C4-2B (cell line): ENCODE measurements around the gene UGP2.
A peak's percentile ranks its signal among the peaks of the same experiment; 100 is the strongest.
"Not testable (repeated sequence)": the region's sequence is repeated elsewhere in the genome, so short reads cannot be mapped to it uniquely, and the experiment has no call there.

ENCODE experiments used
- H3K27ac ChIP-seq: fragments of 450-650 bp; 2 replicates; pipeline ENCODE4 v1.5.1; 2017
- ZFX ChIP-seq: fragments of 450-650 bp; IDR thresholded peaks from 2 replicates; pipeline ENCODE4 v1.6.1; 2017
- TF ChIP-seq, protein P1 (sequence below): fragments of 450-650 bp; conservative IDR thresholded peaks from 2 replicates; pipeline ENCODE4 v1.5.1; 2017; ENCODE audit warnings: mild to moderate bottlenecking

Gene UGP2

DNA sequence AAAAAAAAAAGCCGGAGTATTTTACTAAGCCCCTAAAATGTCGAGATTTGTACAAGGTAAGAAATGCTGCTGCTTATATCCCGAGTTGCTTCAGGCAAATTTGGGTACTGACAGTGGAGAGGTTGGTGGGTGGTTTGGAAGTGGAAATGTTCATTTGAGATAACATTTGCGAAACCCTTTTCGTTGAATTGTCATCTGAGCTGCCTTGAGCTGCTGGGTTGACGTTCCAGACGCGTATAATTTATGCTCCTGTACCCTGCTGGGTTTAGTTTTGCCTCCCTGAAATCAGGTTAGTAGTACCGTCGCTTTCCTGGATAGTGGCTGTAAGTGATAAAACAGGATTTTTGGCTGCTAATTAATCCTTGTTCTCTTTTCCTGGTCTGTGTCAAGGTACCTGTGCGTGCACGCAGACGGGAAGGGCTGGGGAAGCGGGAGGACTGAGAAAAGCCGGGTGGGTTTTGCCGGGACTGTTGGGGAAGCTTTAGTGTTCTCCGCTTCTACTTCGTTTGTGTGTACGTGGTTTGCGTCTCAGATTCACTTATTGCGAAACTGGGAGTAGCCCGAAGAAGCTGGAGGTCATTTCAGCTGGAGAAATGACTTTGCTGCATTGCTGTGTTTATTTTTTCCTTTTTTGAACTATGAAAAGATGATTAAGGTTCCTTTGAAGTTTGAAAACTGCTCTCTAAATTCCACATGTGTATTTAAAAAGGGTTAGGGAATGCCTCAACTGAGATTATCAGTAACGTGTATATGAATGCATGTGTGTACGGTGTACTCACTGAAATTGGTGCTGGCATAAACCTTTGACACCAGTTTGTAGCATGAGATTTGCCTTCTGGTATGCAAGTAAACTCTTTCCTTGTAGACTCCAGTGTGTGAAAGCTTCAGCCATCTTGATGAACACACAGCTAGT lies 709 bp downstream of the UGP2 start:
- TF ChIP-seq, protein P1, sequence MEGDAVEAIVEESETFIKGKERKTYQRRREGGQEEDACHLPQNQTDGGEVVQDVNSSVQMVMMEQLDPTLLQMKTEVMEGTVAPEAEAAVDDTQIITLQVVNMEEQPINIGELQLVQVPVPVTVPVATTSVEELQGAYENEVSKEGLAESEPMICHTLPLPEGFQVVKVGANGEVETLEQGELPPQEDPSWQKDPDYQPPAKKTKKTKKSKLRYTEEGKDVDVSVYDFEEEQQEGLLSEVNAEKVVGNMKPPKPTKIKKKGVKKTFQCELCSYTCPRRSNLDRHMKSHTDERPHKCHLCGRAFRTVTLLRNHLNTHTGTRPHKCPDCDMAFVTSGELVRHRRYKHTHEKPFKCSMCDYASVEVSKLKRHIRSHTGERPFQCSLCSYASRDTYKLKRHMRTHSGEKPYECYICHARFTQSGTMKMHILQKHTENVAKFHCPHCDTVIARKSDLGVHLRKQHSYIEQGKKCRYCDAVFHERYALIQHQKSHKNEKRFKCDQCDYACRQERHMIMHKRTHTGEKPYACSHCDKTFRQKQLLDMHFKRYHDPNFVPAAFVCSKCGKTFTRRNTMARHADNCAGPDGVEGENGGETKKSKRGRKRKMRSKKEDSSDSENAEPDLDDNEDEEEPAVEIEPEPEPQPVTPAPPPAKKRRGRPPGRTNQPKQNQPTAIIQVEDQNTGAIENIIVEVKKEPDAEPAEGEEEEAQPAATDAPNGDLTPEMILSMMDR: no peak
- TF ChIP-seq ZFX: no peak
- H3K27ac ChIP-seq: peak overlapping the region; percentile 52; the same call in 1 of the 2 replicates

DNA sequence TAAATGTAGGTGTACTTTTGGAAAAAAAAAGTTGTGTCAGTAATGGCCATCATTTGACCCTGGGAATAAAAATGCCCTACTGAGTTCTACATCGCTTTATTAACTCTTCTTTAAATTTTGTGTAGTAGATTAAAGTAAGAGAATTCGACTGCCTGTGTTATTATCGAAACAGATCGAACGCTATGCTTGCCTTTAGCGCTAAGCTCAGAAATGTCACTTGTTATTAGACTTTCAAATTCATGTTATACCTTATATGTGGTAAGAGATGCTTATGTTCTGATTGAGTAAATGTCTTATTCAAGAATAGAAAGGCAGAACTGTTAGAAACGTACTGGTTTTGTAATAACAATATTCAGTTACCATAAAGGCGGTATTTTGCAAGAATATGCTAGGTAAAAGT lies 1.4 kb downstream of the UGP2 start:
- TF ChIP-seq ZFX: no peak
- TF ChIP-seq, protein P1: no peak

DNA sequence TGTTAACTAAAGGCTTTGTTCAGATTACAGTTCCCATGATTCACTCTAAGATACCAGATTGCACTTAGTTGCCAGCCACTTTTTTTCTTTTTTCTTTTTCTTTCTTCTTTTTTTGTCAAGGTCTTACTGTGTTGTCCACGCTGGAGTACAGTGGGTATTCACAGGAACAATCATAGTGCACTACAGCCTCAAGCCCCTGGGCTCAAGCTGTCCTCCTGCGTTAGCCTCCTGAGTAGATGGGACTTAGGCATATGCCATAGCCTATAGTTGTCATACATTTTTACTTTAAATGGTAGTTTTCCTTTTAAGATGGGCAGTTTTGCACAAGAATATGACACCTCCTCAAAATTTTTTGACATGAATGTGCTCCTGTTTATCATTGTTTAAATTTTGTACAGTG lies 2.1 kb downstream of the UGP2 start:
- TF ChIP-seq, protein P1: no peak
- no peak for TF ChIP-seq ZFX
- H3K27ac ChIP-seq: no peak overlapping the region

More for the DNA sequence above, 1.4 kb downstream of the UGP2 start:
- H3K27ac ChIP-seq: no peak overlapping the region

DNA sequence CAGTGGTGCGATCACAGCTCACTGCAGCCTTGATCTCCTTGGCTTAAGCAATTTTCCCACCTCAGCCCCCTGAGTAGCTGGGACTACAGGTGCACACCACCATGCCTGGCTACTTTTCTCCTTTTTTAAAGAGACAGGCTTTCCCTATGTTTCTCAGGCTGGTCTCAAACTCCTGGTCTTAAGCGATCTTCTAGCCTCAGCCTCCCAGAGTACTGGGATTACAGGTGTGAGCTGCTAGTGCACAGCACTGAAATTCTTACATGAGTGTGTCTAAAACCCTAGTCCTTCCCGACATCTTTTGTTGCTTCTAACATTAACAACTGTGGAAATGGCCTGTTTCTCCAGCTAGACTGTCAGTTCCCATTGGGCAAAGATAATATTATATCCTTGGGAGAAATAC lies 2.9 kb downstream of the UGP2 start:
- H3K27ac ChIP-seq: no peak overlapping the region
- TF ChIP-seq, protein P1: no peak

DNA sequence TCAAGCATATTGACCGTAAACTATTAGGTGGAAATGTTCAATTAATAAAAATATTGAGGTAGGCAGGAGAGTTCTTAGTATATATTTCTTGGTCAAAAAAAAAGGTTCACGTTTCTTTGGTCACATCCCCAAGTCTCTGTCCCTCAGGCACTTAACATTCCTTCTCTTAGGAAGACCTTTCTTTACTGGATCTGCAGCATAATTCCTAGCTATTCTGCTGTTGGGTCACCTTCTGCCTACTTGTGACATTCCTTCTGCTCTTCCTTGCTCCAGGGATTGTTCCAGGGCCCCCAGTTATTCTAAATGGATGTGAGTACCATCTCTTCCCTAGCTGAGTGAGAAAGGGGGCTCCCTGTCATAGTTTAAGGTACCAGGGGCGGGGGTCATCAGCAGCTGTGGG lies 4.2 kb downstream of the UGP2 start:
- no peak for TF ChIP-seq ZFX
- TF ChIP-seq, protein P1: no peak
- H3K27ac ChIP-seq: no peak overlapping the region

DNA sequence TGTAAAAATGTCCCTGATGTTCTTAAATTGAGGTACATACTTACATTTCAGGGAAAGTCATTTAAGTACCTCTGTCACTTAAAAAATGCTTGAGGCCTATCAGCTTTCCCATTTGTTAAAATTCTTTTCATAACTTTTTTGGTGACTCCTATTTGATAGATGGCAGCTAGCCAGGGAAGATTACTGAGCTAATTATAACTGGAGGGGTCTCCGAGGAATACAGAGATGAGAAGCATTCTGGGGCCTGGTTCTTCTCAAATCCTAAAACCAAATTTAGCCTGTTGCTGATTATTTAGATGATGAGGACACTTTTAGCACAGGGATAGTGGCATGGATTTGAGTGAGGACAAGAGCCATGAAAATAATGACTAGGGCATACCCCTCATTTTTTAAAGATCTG lies 4.8 kb downstream of the UGP2 start:
- H3K27ac ChIP-seq: no peak overlapping the region
- TF ChIP-seq ZFX: no peak
- TF ChIP-seq, protein P1: no peak

DNA sequence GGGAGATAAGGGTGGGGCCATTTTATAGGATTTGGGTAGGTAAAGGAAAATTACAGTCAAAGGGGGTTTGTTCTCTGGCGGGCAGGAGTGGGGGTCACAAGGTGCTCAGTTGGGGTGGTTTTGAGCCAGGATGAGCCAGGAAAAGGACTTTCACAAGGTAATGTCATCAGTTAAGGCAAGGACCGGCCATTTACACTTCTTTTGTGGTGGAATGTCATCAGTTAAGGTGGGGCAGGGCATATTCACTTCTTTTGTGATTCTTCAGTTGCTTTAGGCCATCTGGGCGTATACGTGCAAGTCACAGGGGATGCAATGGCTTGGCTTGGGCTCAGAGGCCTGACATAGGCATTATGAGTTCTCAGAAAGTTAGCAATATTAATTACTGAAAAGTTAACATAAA lies 5.9 kb downstream of the UGP2 start:
- not testable (repeated sequence) for H3K27ac ChIP-seq
